Body of pancreas (tissue), 4 donors: ENCODE results near the gene CLRN2. TPM values are rescaled to one million over a fixed set of nuclear protein-coding genes. Genes with fewer than 3 reads are reported as not detected.

Experiments used
- ATAC-seq: fragments of 150-250 bp; one replicate; pipeline ENCODE4 v1.9.1; 2016
- DNase-seq, 4 donors: peaks; one replicate each; pipeline ENCODE4 v3.0.0-alpha.2; 2019
- H3K27ac ChIP-seq, 4 donors: fragments of 200-600 bp; sonication (generic); 1 replicate in 3 of 4; 2 replicates in 1 of 4; pipeline versions ENCODE4 v1.5.1 to v1.6.1; 2016 to 2019; ENCODE audit warnings: mild to moderate bottlenecking in 1 of 4, mixed read lengths in 1 of 4, moderate library complexity in 1 of 4
- H3K27me3 ChIP-seq, 2 donors: fragments of 200-600 bp; sonication (generic); one replicate each; pipeline ENCODE4 v1.6.0; 2016; ENCODE audit warnings: mild to moderate bottlenecking in 1 of 2
- H3K36me3 ChIP-seq, 2 donors: fragments of 200-600 bp; sonication (generic); replicated peaks in 1 of 2; 2 replicates each; pipeline ENCODE4 v1.5.1; 2016; ENCODE audit warnings: low read depth in 2 of 2; ENCODE audit not compliant: insufficient read depth in 1 of 2
- H3K4me1 ChIP-seq: fragments of 200-600 bp; sonication (generic); one replicate; pipeline ENCODE4 v1.6.0; 2016
- H3K4me3 ChIP-seq, 2 donors: fragments of 200-600 bp; sonication (generic); 1 replicate in 1 of 2; 2 replicates in 1 of 2; pipeline ENCODE4 v1.5.1; 2016 to 2019
- H3K9me3 ChIP-seq, 3 donors: fragments of 200-600 bp; sonication (generic); 1 replicate in 2 of 3; 2 replicates in 1 of 3; pipeline ENCODE4 v1.5.1; 2016
- CTCF ChIP-seq, 7 experiments: fragments of 450-650 bp in 4 of 7; fragments of 200-600 bp in 3 of 7; sonication (generic) in 3 of 7; IDR thresholded peaks; one replicate each; pipeline ENCODE4 v1.5.1; 2016 to 2019; ENCODE audit warnings: antibody characterized with exemption in 7 of 7
- POLR2A ChIP-seq, 3 donors: fragments of 450-650 bp; IDR thresholded peaks; one replicate each; pipeline ENCODE4 v1.6.1; 2016; ENCODE audit warnings: antibody characterized with exemption in 3 of 3, mild to moderate bottlenecking in 2 of 3
- WGBS, 2 donors: methylation state at CpG; one replicate each; pipeline ENCODE4 v1.1.5; 2017; 5-methylcytosine and 5-hydroxymethylcytosine counted together
- intact Hi-C: fragments of 100-400 bp; cut with DNase I; formaldehyde crosslinking; loops from one replicate; pipeline ENCODE4 v1.15.1; 2023
- total RNA-seq, 2 donors: library from RNA; depleted of rRNA; stranded (reverse); fragments of >200 nt; gene quantifications; one replicate each; pipeline ENCODE4 v1.1.0, GENCODE V29; 2016

Gene CLRN2
- total RNA-seq, 2 donors from 2014 or later: not detected

- peaks cover 10% of the 10 kb centered on the region for H3K4me1 ChIP-seq
- no peaks in the 10 kb centered on the region for H3K36me3 ChIP-seq
- ATAC-seq (no peak), DNase-seq (no peak)
- H3K4me3 ChIP-seq: no peak overlapping the region
- intact Hi-C loops: no loop called here
- H3K9me3 ChIP-seq: no peaks in the 10 kb centered on the region
- 36 to 43% methylated on average over 13 to 14 of the region's 14 CpGs for WGBS, 2 donors
- H3K27me3 ChIP-seq: no peaks in the 10 kb centered on the region
- TF ChIP-seq CTCF (IDR thresholded peaks at IDR 0.05) (no peak), POLR2A (IDR thresholded peaks at IDR 0.05) (no peak)
- no peak overlapping the region for H3K27ac ChIP-seq
Measured at GRCh38 chr4:17515445-17516407, 761 bp downstream of the CLRN2 start.

- no peak for TF ChIP-seq CTCF (IDR thresholded peaks at IDR 0.05)
- no peak for TF ChIP-seq POLR2A (IDR thresholded peaks at IDR 0.05)
- H3K4me1 ChIP-seq: peaks cover 6% of the 10 kb centered on the region
- intact Hi-C loops: no loop called here
- H3K27me3 ChIP-seq: no peaks in the 10 kb centered on the region
- no peaks in the 10 kb centered on the region for H3K9me3 ChIP-seq
- 30 to 65% methylated on average over 1 of the region's 1 CpG for WGBS, 2 donors
- ATAC-seq: no peak
- no peak for DNase-seq
- H3K27ac ChIP-seq: no peak overlapping the region
- H3K36me3 ChIP-seq: no peaks in the 10 kb centered on the region
- no peak overlapping the region for H3K4me3 ChIP-seq
Measured at GRCh38 chr4:17516980-17517379, 2.0 kb downstream of the CLRN2 start.

GRCh38 chr4:17517664-17518063, 2.7 kb downstream of the CLRN2 start:
- TF ChIP-seq CTCF (IDR thresholded peaks at IDR 0.05) (no peak), POLR2A (IDR thresholded peaks at IDR 0.05) (no peak)
- Histone ChIP-seq H3K9me3 (no peaks in the 10 kb centered on the region), H3K4me3 (no peak overlapping the region), H3K36me3 (no peaks in the 10 kb centered on the region), H3K4me1 (peaks cover 2% of the 10 kb centered on the region), H3K27ac (no peak overlapping the region), H3K27me3 (no peaks in the 10 kb centered on the region)
- ATAC-seq (no peak), DNase-seq (no peak)
- intact Hi-C loops: no loop called here
- WGBS, 2 donors: 57 to 64% methylated on average over 5 of the region's 5 CpGs

GRCh38 chr4:17521595-17521994, 6.6 kb downstream of the CLRN2 start:
- TF ChIP-seq CTCF (IDR thresholded peaks at IDR 0.05): no peak
- no peak for TF ChIP-seq POLR2A (IDR thresholded peaks at IDR 0.05)
- Histone ChIP-seq H3K27ac (no peak overlapping the region), H3K36me3 (no peaks in the 10 kb centered on the region), H3K4me1 (no peaks in the 10 kb centered on the region), H3K27me3 (no peaks in the 10 kb centered on the region), H3K9me3 (no peaks in the 10 kb centered on the region), H3K4me3 (no peak overlapping the region)
- 69 to 73% methylated on average over 5 of the region's 5 CpGs for WGBS, 2 donors
- DNase-seq (no peak), ATAC-seq (no peak)
- intact Hi-C loops: no loop called here

GRCh38 chr4:17523662-17524061, 8.7 kb downstream of the CLRN2 start:
- no peak overlapping the region for H3K4me3 ChIP-seq
- intact Hi-C loops: no loop called here
- no peak overlapping the region for H3K27ac ChIP-seq
- H3K9me3 ChIP-seq: no peaks in the 10 kb centered on the region
- DNase-seq (no peak), ATAC-seq (no peak)
- no peaks in the 10 kb centered on the region for H3K4me1 ChIP-seq
- no peaks in the 10 kb centered on the region for H3K36me3 ChIP-seq
- TF ChIP-seq POLR2A (IDR thresholded peaks at IDR 0.05) (no peak), CTCF (IDR thresholded peaks at IDR 0.05) (no peak)
- no peaks in the 10 kb centered on the region for H3K27me3 ChIP-seq
- 12 to 29% methylated on average over 2 of the region's 2 CpGs for WGBS, 2 donors
